Lung (tissue), 16 donors: ENCODE data around the gene RNF115. TPM values are rescaled to one million over a fixed set of nuclear protein-coding genes. Genes with fewer than 3 reads are reported as not detected.

Source experiments
- ATAC-seq: fragments of 200-7000 bp; cut with Tn5 transposase; one replicate; pipeline ENCODE4 v1.9.1; 2020; ENCODE audit warnings: moderate number of reproducible peaks; ENCODE audit not compliant: insufficient read depth, low FRiP score
- DNase-seq, 3 donors: peaks; one replicate each; pipeline ENCODE4 v3.0.0-alpha.2; 2013 to 2017
- H3K27ac ChIP-seq, 2 donors: one replicate each; pipeline ENCODE4 v1.5.1; 2013; ENCODE audit warnings: mild to moderate bottlenecking in 2 of 2, moderate library complexity in 2 of 2, control low read depth in 1 of 2, inconsistent platforms in 1 of 2, low read depth in 1 of 2, low read length in 1 of 2
- H3K27me3 ChIP-seq, 3 donors: one replicate each; pipeline ENCODE4 v1.5.1; 2013; ENCODE audit warnings: low read length in 2 of 3; ENCODE audit not compliant: control insufficient read depth in 3 of 3, insufficient read depth in 3 of 3
- H3K36me3 ChIP-seq, 4 donors: one replicate each; pipeline ENCODE4 v1.5.1; 2013; ENCODE audit warnings: low read length in 4 of 4, mild to moderate bottlenecking in 1 of 4, moderate library complexity in 1 of 4; ENCODE audit not compliant: control insufficient read depth in 4 of 4, insufficient read depth in 4 of 4
- H3K4me1 ChIP-seq, 5 donors: one replicate each; pipeline ENCODE4 v1.5.1; 2013; ENCODE audit warnings: low read length in 5 of 5, mild to moderate bottlenecking in 2 of 5, moderate library complexity in 1 of 5; ENCODE audit not compliant: control insufficient read depth in 5 of 5, insufficient read depth in 5 of 5
- H3K4me3 ChIP-seq: one replicate; pipeline ENCODE4 v1.5.1; 2013; ENCODE audit warnings: mild to moderate bottlenecking, control low read depth, moderate library complexity
- H3K9ac ChIP-seq, 2 donors: one replicate each; pipeline ENCODE4 v1.5.1; 2013; ENCODE audit warnings: low read length in 2 of 2, control low read depth in 1 of 2; ENCODE audit not compliant: insufficient read depth in 1 of 2
- H3K9me3 ChIP-seq, 4 donors: one replicate each; pipeline ENCODE4 v1.5.1; 2013; ENCODE audit warnings: low read length in 3 of 4, mild to moderate bottlenecking in 1 of 4, moderate library complexity in 1 of 4; ENCODE audit not compliant: control insufficient read depth in 4 of 4, insufficient read depth in 3 of 4
- CTCF ChIP-seq: IDR thresholded peaks from 2 replicates; pipeline ENCODE4 v1.5.1; 2012; ENCODE audit warnings: mild to moderate bottlenecking; ENCODE audit errors: control extremely low read depth, extremely low read depth
- WGBS, 2 donors: extraction: QIAGEN DNeasy Blood & Tissue Kit; methylation state at CpG; one replicate each; pipeline ENCODE4 v1.1.7; 2013; 5-methylcytosine and 5-hydroxymethylcytosine counted together
- long read RNA-seq, 5 donors: transcript quantifications; one replicate each; lab custom pipeline, GENCODE V29; 2026
- polyA plus RNA-seq, 2 donors: library from polyadenylated mRNA; stranded (reverse); fragments of 200-250 nt; gene quantifications; one replicate each; pipeline ENCODE4 v1.2.1, GENCODE V29; 2013
- total RNA-seq, 2 donors: library from RNA; depleted of rRNA in 1 of 2; stranded (reverse); fragments of >200 nt in 1 of 2; gene quantifications; one replicate each; pipeline ENCODE4 v1.2.1, GENCODE V29; 2014 to 2021
- donor health status: control.
- donor health status: control.
- donor health status: Bipolar disorder and iron deficiency.
- donor health status: healthy.
- donor health status: DM: yes; HTN: yes; CAD: no.

The RNF115 gene
- total RNA-seq (10 to 100 TPM; 14.7 to 21.6 TPM), polyA plus RNA-seq (1 to 10 TPM; 4.4 to 8.3 TPM)
- long read RNA-seq, donor 1, full-length matches to known transcripts: 6 of 6 reads
- long read RNA-seq, donor 1, partial matches to known transcripts: 0 of 6 reads
- long read RNA-seq, donor 1, other reads (novel, unspliced or antisense): 0 of 6 reads
- long read RNA-seq, donor 2, full-length matches to known transcripts: 4 of 4 reads
- long read RNA-seq, donor 2, partial matches to known transcripts: 0 of 4 reads
- long read RNA-seq, donor 2, other reads (novel, unspliced or antisense): 0 of 4 reads
- long read RNA-seq, donor 3, full-length matches to known transcripts: 3 of 8 reads
- long read RNA-seq, donor 3, partial matches to known transcripts: 5 of 8 reads
- long read RNA-seq, donor 3, other reads (novel, unspliced or antisense): 0 of 8 reads
- long read RNA-seq, donor 4, full-length matches to known transcripts: 2 of 2 reads
- long read RNA-seq, donor 4, partial matches to known transcripts: 0 of 2 reads
- long read RNA-seq, donor 4, other reads (novel, unspliced or antisense): 0 of 2 reads
- long read RNA-seq, donor 5, full-length matches to known transcripts: 9 of 23 reads
- long read RNA-seq, donor 5, partial matches to known transcripts: 14 of 23 reads
- long read RNA-seq, donor 5, other reads (novel, unspliced or antisense): 0 of 23 reads

- DNase-seq (peak; percentile 93 to 95 (median 94)), ATAC-seq (peak; percentile 95)
- H3K27ac ChIP-seq: peak within 1 kb of the TSS; percentile 92 to 95
- H3K36me3 ChIP-seq: peaks cover 9 to 26% (median 18%) of the 10 kb centered on the region in 4 donors
- no peaks in the 10 kb centered on the region for H3K27me3 ChIP-seq
- H3K9me3 ChIP-seq: no peaks in the 10 kb centered on the region
- TF ChIP-seq CTCF: no peak
- H3K9ac ChIP-seq: peak within 1 kb of the TSS; percentile 81 to 87
- H3K4me1 ChIP-seq: peaks cover 0 to 8% (median 0%) of the 10 kb centered on the region in 5 donors
- H3K4me3 ChIP-seq: peak within 1 kb of the TSS; percentile 68
- 0 to 2% methylated on average over 72 to 89 of the region's 89 CpGs for WGBS, 2 donors
Observed at GRCh38 chr1:145823565-145824498, at the start of gene RNF115, which contains the start of gene POLR3C. RNF115 (minus strand) TSS chr1:145824095; CDS start chr1:145823873, 222 bp downstream. POLR3C (plus strand) TSS chr1:145824200; CDS start chr1:145825777, 1,577 bp downstream.

- peak overlapping the region; percentile 55 to 91 for H3K9ac ChIP-seq
Observed at GRCh38 chr1:145871994-145872924, 48.4 kb upstream of the RNF115 start.

More at GRCh38 chr1:145871994-145872924, 48.4 kb upstream of the RNF115 start:
- WGBS, 2 donors: 20 to 30% methylated on average over 47 of the region's 47 CpGs
- H3K27ac ChIP-seq: peak overlapping the region in 1 of 2 donors; percentile 30
- H3K27me3 ChIP-seq: peaks cover 0 to 2% (median 0%) of the 10 kb centered on the region in 3 donors
- ATAC-seq (peak; percentile 67), DNase-seq (peak; percentile 77 to 93 (median 83))
- TF ChIP-seq CTCF: no peak
- H3K4me3 ChIP-seq: no peak overlapping the region
- no peaks in the 10 kb centered on the region for H3K9me3 ChIP-seq
- peaks cover 0 to 19% (median 1%) of the 10 kb centered on the region in 5 donors for H3K4me1 ChIP-seq
- H3K36me3 ChIP-seq: peaks cover 0 to 5% (median 2%) of the 10 kb centered on the region in 4 donors
